Neuronal stem cell (in vitro differentiated cells): ENCODE measurements around the gene PREB.
"Not testable (repeated sequence)": the region's sequence is repeated elsewhere in the genome, so short reads cannot be mapped to it uniquely, and the experiment has no call there.

ENCODE experiments used
- DNase-seq: peaks from one replicate; pipeline ENCODE4 v3.0.0-alpha.2; 2013; ENCODE audit warnings: low spot score
- H2AFZ ChIP-seq: one replicate; pipeline ENCODE4 v1.6.1; 2013; ENCODE audit warnings: mild to moderate bottlenecking, low read length, inconsistent platforms
- H2AK5ac ChIP-seq: 2 replicates; pipeline ENCODE4 v1.6.1; 2013; ENCODE audit warnings: low read depth, mild to moderate bottlenecking, inconsistent platforms, low read length, moderate library complexity, mixed read lengths
- H2BK120ac ChIP-seq: 2 replicates; pipeline ENCODE4 v1.6.1; 2013; ENCODE audit warnings: low read depth, mild to moderate bottlenecking, inconsistent platforms, low read length, moderate library complexity, mixed read lengths
- H2BK12ac ChIP-seq: one replicate; pipeline ENCODE4 v1.6.1; 2013; ENCODE audit warnings: low read length, inconsistent platforms
- H2BK15ac ChIP-seq: 2 replicates; pipeline ENCODE4 v1.6.1; 2013; ENCODE audit warnings: mild to moderate bottlenecking, low read length, inconsistent platforms, mixed read lengths
- H2BK5ac ChIP-seq: one replicate; pipeline ENCODE4 v1.6.1; 2013; ENCODE audit warnings: inconsistent platforms, mild to moderate bottlenecking, low read length, moderate library complexity
- H3K14ac ChIP-seq: one replicate; pipeline ENCODE4 v1.6.1; 2013; ENCODE audit warnings: low read length, inconsistent platforms
- H3K18ac ChIP-seq: 2 replicates; pipeline ENCODE4 v1.6.1; 2013; ENCODE audit warnings: low read length, inconsistent platforms
- H3K23ac ChIP-seq: 2 replicates; pipeline ENCODE4 v1.6.1; 2013; ENCODE audit warnings: low read depth, mild to moderate bottlenecking, mixed read lengths, low read length, inconsistent platforms; ENCODE audit not compliant: poor library complexity
- H3K27ac ChIP-seq: replicated peaks from 3 replicates; pipeline ENCODE4 v1.5.1; 2013; ENCODE audit warnings: low read length, inconsistent platforms
- H3K27me3 ChIP-seq, 3 experiments: 2 replicates each; pipeline ENCODE4 v1.6.1; 2013; ENCODE audit warnings: low read length in 3 of 3, mild to moderate bottlenecking in 2 of 3, inconsistent platforms in 1 of 3, low read depth in 1 of 3, mixed read lengths in 1 of 3, moderate library complexity in 1 of 3; ENCODE audit not compliant: control insufficient read depth in 3 of 3, insufficient read depth in 3 of 3
- H3K36me3 ChIP-seq, 2 donors: replicated peaks in 1 of 2; 2 replicates each; pipeline ENCODE4 v1.6.1; 2013; ENCODE audit warnings: low read length in 2 of 2; ENCODE audit not compliant: control insufficient read depth in 2 of 2, insufficient read depth in 2 of 2
- H3K4ac ChIP-seq: 2 replicates; pipeline ENCODE4 v1.6.1; 2013; ENCODE audit warnings: inconsistent platforms, mild to moderate bottlenecking, low read length, moderate library complexity
- H3K4me1 ChIP-seq, 2 donors: 1 replicate in 1 of 2; 2 replicates in 1 of 2; pipeline ENCODE4 v1.6.1; 2013; ENCODE audit warnings: low read length in 2 of 2, low read depth in 1 of 2; ENCODE audit not compliant: control insufficient read depth in 2 of 2, insufficient read depth in 1 of 2
- H3K4me2 ChIP-seq: one replicate; pipeline ENCODE4 v1.6.1; 2013; ENCODE audit warnings: mild to moderate bottlenecking, low read length, inconsistent platforms; ENCODE audit not compliant: insufficient read depth, poor library complexity, severe bottlenecking
- H3K4me3 ChIP-seq, 2 donors: 2 replicates each; pipeline ENCODE4 v1.5.1; 2013; ENCODE audit warnings: low read length in 2 of 2, mild to moderate bottlenecking in 2 of 2, inconsistent platforms in 1 of 2, moderate library complexity in 1 of 2
- H3K79me1 ChIP-seq: one replicate; pipeline ENCODE4 v1.6.1; 2013; ENCODE audit warnings: low read depth, mild to moderate bottlenecking, inconsistent platforms, low read length, moderate library complexity
- H3K9ac ChIP-seq: one replicate; pipeline ENCODE4 v1.6.1; 2013; ENCODE audit warnings: mild to moderate bottlenecking, low read depth, low read length, inconsistent platforms; ENCODE audit not compliant: poor library complexity
- H3K9me3 ChIP-seq, 2 donors: replicated peaks in 1 of 2; 2 replicates each; pipeline versions ENCODE3 to v1.6.1; 2013; ENCODE audit warnings: low read length in 2 of 2, mild to moderate bottlenecking in 2 of 2, inconsistent platforms in 1 of 2, low read depth in 1 of 2, mixed read lengths in 1 of 2, moderate library complexity in 1 of 2; ENCODE audit not compliant: control insufficient read depth in 2 of 2, insufficient read depth in 1 of 2
- H4K8ac ChIP-seq: one replicate; pipeline ENCODE4 v1.6.1; 2013; ENCODE audit warnings: low read depth, mild to moderate bottlenecking, inconsistent platforms, low read length, moderate library complexity
- H4K91ac ChIP-seq: one replicate; pipeline ENCODE4 v1.6.1; 2013; ENCODE audit warnings: low read length, low read depth, mild to moderate bottlenecking, inconsistent platforms; ENCODE audit not compliant: poor library complexity
- WGBS, 2 donors: extraction: QIAGEN DNeasy Blood & Tissue Kit; methylation state at CpG; one replicate each; pipeline ENCODE4 v1.1.7; 2013; ENCODE audit warnings: missing lambda C conversion rate in 2 of 2, mixed read lengths in 1 of 2; ENCODE audit not compliant: insufficient read length in 2 of 2, insufficient replicate concordance in 1 of 2; ENCODE audit errors: extremely low coverage in 2 of 2; 5-methylcytosine and 5-hydroxymethylcytosine counted together

Gene PREB

GRCh38 chr2:27117995-27118524, 16.4 kb downstream of the PREB start:
- H3K23ac ChIP-seq, result peak overlapping the region; percentile 12
- H3K14ac ChIP-seq, result no peak overlapping the region
- peak overlapping the region; percentile 91 for H2AK5ac ChIP-seq
- peak overlapping the region; percentile 90 for H2AFZ ChIP-seq
- peak overlapping the region; percentile 95 for H3K4me2 ChIP-seq
- H3K18ac ChIP-seq, result no peak overlapping the region
- no peak overlapping the region for H2BK5ac ChIP-seq
- H2BK120ac ChIP-seq, result no peak overlapping the region
- DNase-seq, result no peak
- no peak overlapping the region for H3K9ac ChIP-seq
- WGBS, 2 donors, result no CpG with 5 or more reads among the region's 14 CpGs
- no peak overlapping the region for H4K91ac ChIP-seq
- H3K79me1 ChIP-seq, result no peaks in the 10 kb centered on the region
- H2BK12ac ChIP-seq, result peak overlapping the region; percentile 26
- H4K8ac ChIP-seq, result no peak overlapping the region
- H3K9me3 ChIP-seq, result peaks cover 0 to 4% of the 10 kb centered on the region in 2 donors
- no peak overlapping the region for H3K4ac ChIP-seq
- peaks cover 5 to 6% of the 10 kb centered on the region in 2 donors for H3K4me1 ChIP-seq
- no peak overlapping the region for H3K27ac ChIP-seq
- H3K36me3 ChIP-seq, result no peaks in the 10 kb centered on the region
- peak overlapping the region; percentile 43 for H2BK15ac ChIP-seq
- peak overlapping the region in 1 of 2 donors; percentile 76 for H3K4me3 ChIP-seq
- H3K27me3 ChIP-seq, result peaks cover 6 to 85% (median 30%) of the 10 kb centered on the region in 3 experiments

GRCh38 chr2:27115519-27115918, 18.9 kb downstream of the PREB start:
- no peak overlapping the region for H3K14ac ChIP-seq
- peaks cover 0 to 4% of the 10 kb centered on the region in 2 donors for H3K9me3 ChIP-seq
- H2AK5ac ChIP-seq, result no peak overlapping the region
- H2BK120ac ChIP-seq, result no peak overlapping the region
- no peak overlapping the region for H2BK12ac ChIP-seq
- no peak for DNase-seq
- H4K91ac ChIP-seq, result no peak overlapping the region
- no peak overlapping the region for H3K4me3 ChIP-seq
- no peak overlapping the region for H3K23ac ChIP-seq
- no peak overlapping the region for H3K18ac ChIP-seq
- H2AFZ ChIP-seq, result no peak overlapping the region
- no CpG with 5 or more reads among the region's 2 CpGs for WGBS, 2 donors
- H3K9ac ChIP-seq, result no peak overlapping the region
- H4K8ac ChIP-seq, result no peak overlapping the region
- H3K4ac ChIP-seq, result no peak overlapping the region
- no peak overlapping the region for H2BK15ac ChIP-seq
- no peaks in the 10 kb centered on the region for H3K79me1 ChIP-seq
- H3K27ac ChIP-seq, result no peak overlapping the region
- H3K36me3 ChIP-seq, result no peaks in the 10 kb centered on the region
- peaks cover 6 to 66% (median 26%) of the 10 kb centered on the region in 3 experiments for H3K27me3 ChIP-seq
- no peak overlapping the region for H2BK5ac ChIP-seq
- peaks cover 5 to 6% of the 10 kb centered on the region in 2 donors for H3K4me1 ChIP-seq
- H3K4me2 ChIP-seq, result no peak overlapping the region

GRCh38 chr2:27111392-27112078, 22.9 kb downstream of the PREB start:
- not testable (repeated sequence) for H3K4me2 ChIP-seq, H3K27ac ChIP-seq, H2AK5ac ChIP-seq, H3K4ac ChIP-seq, H3K18ac ChIP-seq, H2BK15ac ChIP-seq, H3K9me3 ChIP-seq, H2BK12ac ChIP-seq, H3K9ac ChIP-seq, H2AFZ ChIP-seq, H3K14ac ChIP-seq, DNase-seq, H4K8ac ChIP-seq, H2BK5ac ChIP-seq, H4K91ac ChIP-seq, H2BK120ac ChIP-seq, H3K79me1 ChIP-seq, H3K36me3 ChIP-seq, H3K4me1 ChIP-seq, H3K4me3 ChIP-seq, H3K23ac ChIP-seq
- peaks cover 0 to 31% (median 0%) of the 10 kb centered on the region in 3 experiments for H3K27me3 ChIP-seq
- no CpG with 5 or more reads among the region's 49 CpGs for WGBS, 2 donors

DNA sequence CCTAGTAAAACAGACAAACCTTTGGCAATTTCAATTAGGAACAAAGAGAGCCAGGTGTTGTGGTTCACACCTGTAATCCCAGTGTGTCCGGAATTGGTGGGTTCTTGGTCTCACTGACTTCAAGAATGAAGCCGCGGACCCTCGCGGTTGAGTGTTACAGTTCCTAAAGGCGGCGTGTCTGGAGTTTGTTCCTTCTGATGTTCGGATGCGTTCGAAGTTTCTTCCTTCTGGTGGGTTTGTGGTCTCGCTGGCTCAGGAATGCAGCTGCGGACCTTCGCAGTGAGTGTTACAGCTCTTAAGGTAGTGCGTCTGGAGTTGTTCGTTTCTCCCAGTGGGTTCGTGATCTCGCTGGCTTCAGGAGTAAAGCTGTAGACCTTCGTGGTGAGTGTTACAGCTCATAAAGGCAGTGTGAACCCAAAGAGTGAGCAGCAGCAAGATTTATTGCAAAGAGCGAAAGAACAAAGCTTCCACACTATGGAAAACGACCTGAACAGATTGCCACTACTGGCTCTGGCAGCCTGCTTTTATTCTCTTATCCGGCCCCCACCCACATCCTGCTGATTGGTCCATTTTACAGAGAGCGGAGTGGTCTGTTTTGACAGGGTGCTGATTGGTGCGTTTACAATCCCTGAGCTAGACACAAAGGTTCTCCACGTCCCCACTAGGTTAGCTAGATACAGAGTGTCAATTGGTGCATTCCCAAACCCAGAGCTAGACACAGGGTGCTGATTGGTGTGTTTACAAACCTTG, 23.7 kb downstream of the PREB start:
- H3K18ac ChIP-seq, H2BK5ac ChIP-seq, DNase-seq, H2BK12ac ChIP-seq, H3K79me1 ChIP-seq, H3K14ac ChIP-seq, H3K27ac ChIP-seq, H2BK120ac ChIP-seq, H4K91ac ChIP-seq, H3K23ac ChIP-seq, H2BK15ac ChIP-seq, H3K9ac ChIP-seq, H3K9me3 ChIP-seq, H3K4ac ChIP-seq, H3K4me3 ChIP-seq, H3K36me3 ChIP-seq, H4K8ac ChIP-seq, H3K4me2 ChIP-seq, H3K4me1 ChIP-seq, H2AK5ac ChIP-seq: not testable (repeated sequence)
- H2AFZ ChIP-seq, result peak overlapping the region; percentile 73
- H3K27me3 ChIP-seq, result peaks cover 0 to 32% (median 0%) of the 10 kb centered on the region in 3 experiments
- WGBS, 2 donors, result no CpG with 5 or more reads among the region's 24 CpGs
